K562 (cell line): ENCODE measurements around the gene BORCS8. TPM values are rescaled to one million over a fixed set of nuclear protein-coding genes. Genes with fewer than 3 reads are reported as not detected.

Experiments
- ATAC-seq: fragments of 200-7000 bp; cut with Tn5 transposase; 3 replicates; pipeline ENCODE4 v1.9.1; 2020; ENCODE audit warnings: moderate library complexity
- BruUV-seq: library from RNA; stranded (reverse); fragments of 400-500 nt; replicated peaks from 2 replicates; lab custom pipeline; 2021; lab: Mats Ljungman, UMichigan
- CTCF ChIA-PET: fragments of 300-600 bp; formaldehyde crosslinking; extraction: SDS; loops from one replicate; lab custom pipeline; 2021; ENCODE audit warnings: low intra/inter-chr PET ratio; lab: Yijun Ruan, JAX
- POLR2A ChIA-PET: fragments of 300-600, 350-650 bp; sonication (Branson Sonifier 250); formaldehyde crosslinking; extraction: SDS; loops from one replicate; lab custom pipeline; 2021; ENCODE audit warnings: antibody characterized with exemption, inconsistent platforms; lab: Yijun Ruan, JAX
- DNase-seq, 4 experiments: peaks; one replicate each; pipeline versions ENCODE4 v3.0.0 to v3.0.0-alpha.2; 2011 to 2018; ENCODE audit warnings: low spot score in 3 of 4, mixed read lengths in 3 of 4; ENCODE audit errors: extremely low read depth in 1 of 4
- FAIRE-seq: peaks from 2 replicates; lab custom pipeline; 2011; peaks lifted over from hg19 to GRCh38; lab: Jason Lieb, UNC
- H2AFZ ChIP-seq: 2 replicates; pipeline ENCODE4 v1.6.0; 2011; ENCODE audit warnings: low read depth, low read length, control low read depth, inconsistent platforms
- H3K27ac ChIP-seq: fragments of 200-600 bp; 3 replicates; pipeline ENCODE4 v1.8.0; 2011; ENCODE audit warnings: low read depth, mild to moderate bottlenecking, control low read depth, inconsistent platforms, low read length, moderate library complexity, mixed read lengths; ENCODE audit errors: extremely low read depth
- H3K27me3 ChIP-seq, 2 experiments: fragments of 300-600 bp in 1 of 2; 2 replicates in 1 of 2; 3 replicates in 1 of 2; pipeline versions ENCODE4 v1.6.0 to v1.8.0; 2011; ENCODE audit warnings: inconsistent platforms in 2 of 2, low read length in 2 of 2, mild to moderate bottlenecking in 1 of 2, mixed read lengths in 1 of 2, moderate library complexity in 1 of 2; ENCODE audit not compliant: control insufficient read depth in 2 of 2, insufficient read depth in 2 of 2
- H3K36me3 ChIP-seq: fragments of 300-600 bp; 3 replicates; pipeline ENCODE4 v1.8.0; 2011; ENCODE audit warnings: mild to moderate bottlenecking, low read length, inconsistent platforms; ENCODE audit not compliant: control insufficient read depth, insufficient read depth
- H3K4me1 ChIP-seq, 2 experiments: fragments of 200-600 bp in 1 of 2; replicated peaks in 1 of 2; 2 replicates in 1 of 2; 3 replicates in 1 of 2; pipeline versions ENCODE4 v1.5.1 to v1.8.0; 2011; ENCODE audit warnings: inconsistent platforms in 2 of 2, low read length in 2 of 2, mild to moderate bottlenecking in 1 of 2, mixed read lengths in 1 of 2, moderate library complexity in 1 of 2; ENCODE audit not compliant: control insufficient read depth in 2 of 2, insufficient read depth in 2 of 2
- H3K4me2 ChIP-seq: 2 replicates; pipeline ENCODE4 v1.6.1; 2011; ENCODE audit warnings: low read length, control low read depth, inconsistent platforms, mixed read lengths; ENCODE audit not compliant: insufficient read depth
- H3K4me3 ChIP-seq: fragments of 200-600 bp; sonication (generic), shearing (Covaris generic); 2 replicates; pipeline ENCODE4 v1.5.1; 2016; ENCODE audit warnings: control low read depth, inconsistent platforms
- H3K79me2 ChIP-seq: fragments of 200-600 bp; 3 replicates; pipeline ENCODE4 v1.8.0; 2011; ENCODE audit warnings: low read length, inconsistent platforms; ENCODE audit not compliant: control insufficient read depth, insufficient read depth
- H3K9ac ChIP-seq, 2 experiments: 2 replicates each; pipeline versions ENCODE4 v1.6.0 to v1.6.1; 2011; ENCODE audit warnings: low read depth in 2 of 2, low read length in 2 of 2, control low read depth in 1 of 2, inconsistent platforms in 1 of 2, mild to moderate bottlenecking in 1 of 2, mixed read lengths in 1 of 2; ENCODE audit not compliant: insufficient read depth in 1 of 2
- H3K9me1 ChIP-seq: one replicate; pipeline ENCODE4 v1.6.0; 2011; ENCODE audit warnings: inconsistent platforms, mild to moderate bottlenecking, low read length, moderate library complexity; ENCODE audit not compliant: control insufficient read depth, insufficient read depth
- H3K9me3 ChIP-seq: replicated peaks from 2 replicates; pipeline ENCODE4 v1.5.1; 2011; ENCODE audit warnings: low read depth, low read length, inconsistent platforms; ENCODE audit not compliant: control insufficient read depth, insufficient read depth
- H4K20me1 ChIP-seq: replicated peaks from 2 replicates; pipeline ENCODE4 v1.6.1; 2011; ENCODE audit warnings: low read length, inconsistent platforms, mixed read lengths; ENCODE audit not compliant: control insufficient read depth, insufficient read depth
- BACH1 ChIP-seq: fragments of 200-800 bp; sonication (Bioruptor generic); IDR thresholded peaks from 2 replicates; pipeline ENCODE4 v1.6.1; 2016; ENCODE audit warnings: missing genetic modification characterization, missing compliant biosample characterization
- NFATC3 ChIP-seq: fragments of 450-650 bp; IDR thresholded peaks from 2 replicates; pipeline ENCODE4 v1.6.1; 2017; ENCODE audit warnings: mild to moderate bottlenecking
- NR2C2 ChIP-seq, 2 experiments: fragments of 200-800 bp in 1 of 2; sonication (Bioruptor generic) in 1 of 2; sonication (generic) in 1 of 2; formaldehyde crosslinking in 1 of 2; IDR thresholded peaks; 2 replicates each; pipeline versions ENCODE4 v1.6.1 to v1.8.0; 2016 to 2022; ENCODE audit warnings: mild to moderate bottlenecking in 1 of 2, missing compliant biosample characterization in 1 of 2, missing genetic modification characterization in 1 of 2, missing genetic modification reagents in 1 of 2
- SP1 ChIP-seq: sonication (generic); formaldehyde crosslinking; IDR thresholded peaks from 2 replicates; pipeline ENCODE4 v1.8.1; 2022; ENCODE audit warnings: mild to moderate bottlenecking, missing genetic modification reagents
- ZBTB7A ChIP-seq: IDR thresholded peaks from 2 replicates; pipeline ENCODE4 v1.6.1; 2011; ENCODE audit warnings: low read depth, mild to moderate bottlenecking, low read length, moderate library complexity, borderline replicate concordance; ENCODE audit not compliant: control insufficient read depth
- WGBS: fragments of 100-300 bp; shearing (Covaris generic); methylation state at CpG from one replicate; pipeline ENCODE4 v1.1.6; 2016; ENCODE audit warnings: low coverage, mixed read lengths; ENCODE audit not compliant: insufficient coverage; ENCODE audit errors: missing lambda C conversion rate; 5-methylcytosine and 5-hydroxymethylcytosine counted together
- in situ Hi-C: fragments of 300-500 bp; cut with MboI; formaldehyde crosslinking; loops from 4 replicates; pipeline ENCODE4 v1.15.0; 2018; ENCODE audit warnings: inconsistent platforms, mixed read lengths
- intact Hi-C: fragments of 100-400 bp; cut with micrococcal nuclease; formaldehyde crosslinking; loops from 2 replicates; pipeline ENCODE4 v1.14.2; 2022
- polyA plus RNA-seq, 8 experiments: library from polyadenylated mRNA; depleted of rRNA in 4 of 8; stranded (reverse) in 5 of 8; unstranded in 3 of 8; fragments of >200 nt; fragmentation: Nextera tagmentation in 2 of 8; fragmentation: Illumina TruSeq in 1 of 8; extraction: Ambion mirVana in 2 of 8; extraction: Trizol in 1 of 8; gene quantifications; 2 replicates each; pipeline versions ENCODE4 v1.2.1 to v1.2.3, GENCODE V29; 2011 to 2014; ENCODE audit warnings: inconsistent platforms in 1 of 8, missing spikeins in 1 of 8
- total RNA-seq, 7 experiments: library from RNA; depleted of rRNA in 6 of 7; stranded (reverse); fragments of >200 nt in 6 of 7; fragmentation: Illumina TruSeq in 2 of 7; extraction: Trizol in 2 of 7; gene quantifications; 2 replicates each; pipeline versions ENCODE4 v1.2.1 to v1.2.3, GENCODE V29; 2011 to 2021; ENCODE audit warnings: low replicate concordance in 1 of 7
- TF ChIP-seq, protein P1 (sequence below): sonication (generic); formaldehyde crosslinking; IDR thresholded peaks from 2 replicates; pipeline ENCODE4 v1.9.0; 2022; ENCODE audit warnings: mild to moderate bottlenecking, missing genetic modification reagents
- TF ChIP-seq, protein P2 (sequence below), 2 experiments: fragments of 450-650 bp; formaldehyde crosslinking in 1 of 2; IDR thresholded peaks; 2 replicates each; pipeline versions ENCODE4 v1.4.0 to v1.6.1; 2014 to 2020; ENCODE audit warnings: mild to moderate bottlenecking in 2 of 2, borderline replicate concordance in 1 of 2, low read depth in 1 of 2
- TF ChIP-seq, protein P3 (sequence below): fragments of 450-650 bp; IDR thresholded peaks from 2 replicates; pipeline ENCODE4 v1.6.1; 2016; ENCODE audit warnings: missing biosample characterization, missing genetic modification characterization

The BORCS8 gene
- total and polyA plus RNA-seq, 9 of the 15 experiments (the other 6 are each of a cell fraction or from before 2014, with no cell fraction given): 4.6 to 33.6 (median 16.3) TPM

DNA sequence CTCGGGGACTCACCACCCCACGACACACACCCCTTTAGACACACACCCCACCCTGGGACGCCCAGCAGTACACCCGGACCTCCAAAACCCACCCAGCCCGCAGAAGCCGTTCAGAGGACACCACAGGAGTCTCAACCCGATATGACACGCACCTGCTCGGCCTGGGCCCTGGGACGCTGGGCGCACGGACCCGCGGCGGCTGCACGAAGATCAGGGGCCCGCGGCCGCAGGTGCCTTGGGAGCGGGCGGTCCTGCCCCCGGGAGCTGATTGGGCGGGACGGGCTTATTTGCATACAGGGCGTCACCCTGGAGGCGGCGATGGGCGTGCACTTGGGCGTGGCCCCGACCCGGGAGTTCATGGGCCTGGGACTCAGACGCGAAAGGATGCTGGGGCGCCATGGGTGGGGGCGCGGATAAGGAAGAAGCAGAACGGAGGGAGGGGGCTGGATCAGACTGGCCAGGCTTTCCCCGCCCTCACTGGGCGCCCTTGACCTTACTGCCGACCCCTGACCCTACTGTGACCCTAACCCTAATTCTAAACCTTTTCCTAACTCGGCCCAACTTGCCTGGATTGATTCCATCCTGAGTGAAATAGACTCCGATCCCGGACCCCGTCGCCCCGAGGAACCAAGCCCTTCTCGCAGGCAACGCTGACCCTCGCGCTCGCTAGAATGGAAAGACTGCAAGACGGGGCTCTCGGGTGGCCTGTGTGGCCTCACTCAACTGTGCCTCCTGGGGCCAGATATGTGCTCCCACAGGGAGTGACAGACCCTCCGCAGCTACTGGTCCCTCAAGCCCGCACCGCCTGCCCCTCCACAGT lies 21.7 kb downstream of the BORCS8 start, which contains the start of gene MEF2B:
MEF2B (minus strand) TSS at position 211 of the 820 bp plus-strand sequence. CDS start 19,528 bp downstream, outside the sequence.
- POLR2A ChIA-PET: interaction anchor here (0.6 to 1.4 kb wide), 10 partner anchors 9 to 137 kb away, joined by 3 to 5 read pairs (median 3); partner anchors contain the start of gene NR2C2AP
- no peaks in the 10 kb centered on the region for H3K27me3 ChIP-seq
- in situ Hi-C loops: no loop called here
- peak within 1 kb of the TSS; percentile 34 for H3K4me3 ChIP-seq
- peak within 1 kb of the TSS; percentile 77 for H2AFZ ChIP-seq
- H3K9me1 ChIP-seq: no peaks in the 10 kb centered on the region
- ATAC-seq (peak; percentile 94), FAIRE-seq (peak; percentile 73), DNase-seq (peak; percentile 94 to 98 (median 98))
- CTCF ChIA-PET: no interaction called here
- H4K20me1 ChIP-seq: peaks cover 8% of the 10 kb centered on the region
- peak within 1 kb of the TSS; percentile 40; the same call in 1 of the 3 replicates for H3K27ac ChIP-seq
- H3K4me2 ChIP-seq: peak within 1 kb of the TSS; percentile 70
- intact Hi-C loops: loop anchor here (5.0 kb wide), 1 partner anchor 33 kb away; the partner anchor contains the start of gene TMEM161A
- H3K9ac ChIP-seq: peak within 1 kb of the TSS in 1 of 2 experiments; percentile 86; a peak in 2 of 4 replicates
- H3K36me3 ChIP-seq: no peaks in the 10 kb centered on the region
- 10% methylated on average over 54 of the region's 56 CpGs for WGBS
- peaks cover 31 to 34% of the 10 kb centered on the region in 2 experiments; a peak in 4 of 5 replicates for H3K4me1 ChIP-seq
- H3K79me2 ChIP-seq: no peaks in the 10 kb centered on the region
- no peaks in the 10 kb centered on the region for H3K9me3 ChIP-seq
- no TSS peak for BruUV-seq
- TF ChIP-seq, protein P1, sequence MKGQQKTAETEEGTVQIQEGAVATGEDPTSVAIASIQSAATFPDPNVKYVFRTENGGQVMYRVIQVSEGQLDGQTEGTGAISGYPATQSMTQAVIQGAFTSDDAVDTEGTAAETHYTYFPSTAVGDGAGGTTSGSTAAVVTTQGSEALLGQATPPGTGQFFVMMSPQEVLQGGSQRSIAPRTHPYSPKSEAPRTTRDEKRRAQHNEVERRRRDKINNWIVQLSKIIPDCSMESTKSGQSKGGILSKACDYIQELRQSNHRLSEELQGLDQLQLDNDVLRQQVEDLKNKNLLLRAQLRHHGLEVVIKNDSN (CRISPR knock-in tag): 0 out of 2 replicates have a peak, but pooled peaks have one; percentile 7
- TF ChIP-seq, protein P2, sequence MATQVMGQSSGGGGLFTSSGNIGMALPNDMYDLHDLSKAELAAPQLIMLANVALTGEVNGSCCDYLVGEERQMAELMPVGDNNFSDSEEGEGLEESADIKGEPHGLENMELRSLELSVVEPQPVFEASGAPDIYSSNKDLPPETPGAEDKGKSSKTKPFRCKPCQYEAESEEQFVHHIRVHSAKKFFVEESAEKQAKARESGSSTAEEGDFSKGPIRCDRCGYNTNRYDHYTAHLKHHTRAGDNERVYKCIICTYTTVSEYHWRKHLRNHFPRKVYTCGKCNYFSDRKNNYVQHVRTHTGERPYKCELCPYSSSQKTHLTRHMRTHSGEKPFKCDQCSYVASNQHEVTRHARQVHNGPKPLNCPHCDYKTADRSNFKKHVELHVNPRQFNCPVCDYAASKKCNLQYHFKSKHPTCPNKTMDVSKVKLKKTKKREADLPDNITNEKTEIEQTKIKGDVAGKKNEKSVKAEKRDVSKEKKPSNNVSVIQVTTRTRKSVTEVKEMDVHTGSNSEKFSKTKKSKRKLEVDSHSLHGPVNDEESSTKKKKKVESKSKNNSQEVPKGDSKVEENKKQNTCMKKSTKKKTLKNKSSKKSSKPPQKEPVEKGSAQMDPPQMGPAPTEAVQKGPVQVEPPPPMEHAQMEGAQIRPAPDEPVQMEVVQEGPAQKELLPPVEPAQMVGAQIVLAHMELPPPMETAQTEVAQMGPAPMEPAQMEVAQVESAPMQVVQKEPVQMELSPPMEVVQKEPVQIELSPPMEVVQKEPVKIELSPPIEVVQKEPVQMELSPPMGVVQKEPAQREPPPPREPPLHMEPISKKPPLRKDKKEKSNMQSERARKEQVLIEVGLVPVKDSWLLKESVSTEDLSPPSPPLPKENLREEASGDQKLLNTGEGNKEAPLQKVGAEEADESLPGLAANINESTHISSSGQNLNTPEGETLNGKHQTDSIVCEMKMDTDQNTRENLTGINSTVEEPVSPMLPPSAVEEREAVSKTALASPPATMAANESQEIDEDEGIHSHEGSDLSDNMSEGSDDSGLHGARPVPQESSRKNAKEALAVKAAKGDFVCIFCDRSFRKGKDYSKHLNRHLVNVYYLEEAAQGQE (IDR thresholded peaks at IDR 0.05; ENCODE audit: borderline replicate concordance): no peak
- TF ChIP-seq, protein P2 (CRISPR knock-in tag; IDR thresholded peaks at IDR 0.05; ENCODE audit: low read depth): no peak
- TF ChIP-seq, protein P3, sequence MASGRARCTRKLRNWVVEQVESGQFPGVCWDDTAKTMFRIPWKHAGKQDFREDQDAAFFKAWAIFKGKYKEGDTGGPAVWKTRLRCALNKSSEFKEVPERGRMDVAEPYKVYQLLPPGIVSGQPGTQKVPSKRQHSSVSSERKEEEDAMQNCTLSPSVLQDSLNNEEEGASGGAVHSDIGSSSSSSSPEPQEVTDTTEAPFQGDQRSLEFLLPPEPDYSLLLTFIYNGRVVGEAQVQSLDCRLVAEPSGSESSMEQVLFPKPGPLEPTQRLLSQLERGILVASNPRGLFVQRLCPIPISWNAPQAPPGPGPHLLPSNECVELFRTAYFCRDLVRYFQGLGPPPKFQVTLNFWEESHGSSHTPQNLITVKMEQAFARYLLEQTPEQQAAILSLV (tag): no peak
- TF ChIP-seq BACH1 (tag) (no peak), SP1 (CRISPR knock-in tag) (peak; percentile 89), NR2C2 (CRISPR knock-in tag; IDR thresholded peaks at IDR 0.05) (no peak), NR2C2 (tag; IDR thresholded peaks at IDR 0.05) (peak; percentile 67; the same call in 1 of the 2 replicates), NFATC3 (no peak), ZBTB7A (0 out of 2 replicates have a peak, but pooled peaks have one; percentile 60)
